Measurements from ENCODE around the gene ADARB2.

GRCh38 chr10:1696106-1696505 is 41.2 kb downstream of the ADARB2 start:
- TF ChIP-seq CTCF (IDR thresholded peaks at IDR 0.05) (no peak), EP300 (IDR thresholded peaks at IDR 0.05) (no peak), POLR2A (IDR thresholded peaks at IDR 0.05) (no peak), POLR2AphosphoS5 (IDR thresholded peaks at IDR 0.05) (no peak)
